CD4-positive, alpha-beta T cell treated with Interleukin-4 for 1 hour (primary cell): ENCODE data around the gene PARD3.

Experiments
- DNase-seq, 2 donors: peaks; one replicate each; pipeline ENCODE4 v3.0.0-alpha.2; 2020 to 2022

The PARD3 gene

GRCh38 chr10:34106356-34106885, 708.7 kb downstream of the PARD3 start:
- no peak for DNase-seq

- no peak for DNase-seq
Observed at GRCh38 chr10:34104829-34105572, 710.1 kb downstream of the PARD3 start.

- no peak for DNase-seq
Observed at GRCh38 chr10:34102893-34103506, 712.1 kb downstream of the PARD3 start.

GRCh38 chr10:34102237-34102673, 712.8 kb downstream of the PARD3 start:
- no peak for DNase-seq

GRCh38 chr10:34101001-34101400, 714.1 kb downstream of the PARD3 start:
- no peak for DNase-seq

GRCh38 chr10:34098821-34099567, 716.1 kb downstream of the PARD3 start:
- DNase-seq: no peak

GRCh38 chr10:34097682-34098081, 717.4 kb downstream of the PARD3 start:
- DNase-seq: no peak

GRCh38 chr10:34094961-34095360, 720.1 kb downstream of the PARD3 start:
- no peak for DNase-seq

GRCh38 chr10:34094146-34094696, 720.9 kb downstream of the PARD3 start:
- no peak for DNase-seq

GRCh38 chr10:34092891-34093290, 722.2 kb downstream of the PARD3 start:
- DNase-seq: no peak

- no peak for DNase-seq
Observed at GRCh38 chr10:34091635-34092195, 723.4 kb downstream of the PARD3 start.

GRCh38 chr10:34089253-34089652, 725.8 kb downstream of the PARD3 start:
- DNase-seq: no peak

- DNase-seq: no peak
Observed at GRCh38 chr10:34088208-34088794, 726.8 kb downstream of the PARD3 start.

- DNase-seq: no peak
Observed at GRCh38 chr10:34087095-34087418, 728.0 kb downstream of the PARD3 start.

- DNase-seq: no peak
Observed at GRCh38 chr10:34083567-34083966, 731.5 kb downstream of the PARD3 start.

GRCh38 chr10:34081948-34082347, 733.1 kb downstream of the PARD3 start:
- DNase-seq: no peak

GRCh38 chr10:34081347-34081743, 733.8 kb downstream of the PARD3 start:
- no peak for DNase-seq

- no peak for DNase-seq
Observed at GRCh38 chr10:34080485-34081346, 734.4 kb downstream of the PARD3 start.

- no peak for DNase-seq
Observed at GRCh38 chr10:34079702-34080484, 735.2 kb downstream of the PARD3 start.

- no peak for DNase-seq
Observed at GRCh38 chr10:34078745-34079470, 736.2 kb downstream of the PARD3 start.
